Amygdala (tissue), 56 donors: ENCODE data around the gene ZNF775.
A peak's percentile ranks its signal among the peaks of the same experiment; 100 is the strongest.

ENCODE experiments used
- DNase-seq, 56 donors: peaks; one replicate each; lab custom pipeline; 2025; lab: John Stamatoyannopoulos, UW

Gene ZNF775

GRCh38 chr7:150378853-150379440 is at the start of gene ZNF775:
ZNF775 (plus strand) TSS chr7:150379330; CDS start chr7:150388471, 9,141 bp downstream.
- DNase-seq: peak; percentile 59 to 97 (median 91)

GRCh38 chr7:150329331-150330120 is 49.6 kb upstream of the ZNF775 start:
- peak in 24 of 56 donors; percentile 18 to 76 (median 41) for DNase-seq

GRCh38 chr7:150330211-150330885 is 48.8 kb upstream of the ZNF775 start:
- DNase-seq: no peak

- no peak for DNase-seq
Measured at GRCh38 chr7:150332852-150333635, 46.1 kb upstream of the ZNF775 start.

GRCh38 chr7:150333659-150334058 is 45.5 kb upstream of the ZNF775 start:
- DNase-seq: no peak

GRCh38 chr7:150334108-150334507 is 45.0 kb upstream of the ZNF775 start:
- no peak for DNase-seq

- no peak for DNase-seq
Measured at GRCh38 chr7:150335108-150335773, 43.9 kb upstream of the ZNF775 start.

- no peak for DNase-seq
Measured at GRCh38 chr7:150335774-150336112, 43.4 kb upstream of the ZNF775 start.

- no peak for DNase-seq
Measured at GRCh38 chr7:150336746-150337145, 42.4 kb upstream of the ZNF775 start.

- no peak for DNase-seq
Measured at GRCh38 chr7:150337179-150337578, 42.0 kb upstream of the ZNF775 start.

GRCh38 chr7:150337659-150338081 is 41.5 kb upstream of the ZNF775 start:
- no peak for DNase-seq

- no peak for DNase-seq
Measured at GRCh38 chr7:150338166-150338829, 40.8 kb upstream of the ZNF775 start.

GRCh38 chr7:150339409-150339809 is 39.7 kb upstream of the ZNF775 start:
- no peak for DNase-seq

GRCh38 chr7:150340024-150340749 is 38.9 kb upstream of the ZNF775 start:
- DNase-seq: no peak

GRCh38 chr7:150340875-150341262 is 38.3 kb upstream of the ZNF775 start:
- DNase-seq: no peak

GRCh38 chr7:150341263-150342120 is 37.6 kb upstream of the ZNF775 start, which contains the start of gene RARRES2:
RARRES2 (minus strand) TSS chr7:150341629; CDS start chr7:150340609, 1,020 bp downstream.
- peak in 12 of 56 donors; percentile 12 to 47 (median 34) for DNase-seq

- no peak for DNase-seq
Measured at GRCh38 chr7:150342121-150342408, 37.1 kb upstream of the ZNF775 start.

GRCh38 chr7:150343225-150343624 is 35.9 kb upstream of the ZNF775 start:
- DNase-seq: no peak
